Airway epithelial cell (primary cell): ENCODE results near the gene CYFIP2. TPM values are rescaled to one million over a fixed set of nuclear protein-coding genes. Genes with fewer than 3 reads are reported as not detected.

ENCODE experiments used
- total RNA-seq: library from RNA; depleted of rRNA; stranded (reverse); fragments of >200 nt; gene quantifications from 2 replicates; pipeline ENCODE4 v1.2.3, GENCODE V29; 2015

Gene CYFIP2
- total RNA-seq, result 10.8 and 11.7 TPM in 2 replicates

GRCh38 chr5:157265714-157266285 is at the start of gene CYFIP2:
Gene CYFIP2, plus strand, starts transcription at chr5:157266123. Its CDS starts 19,239 bp downstream, at chr5:157285362.

Other genes starting within 250 kb of the CYFIP2 start
- gene HAVCR1, start 207.0 kb upstream of the CYFIP2 start, total RNA-seq, result not detected in 2 replicates
- gene HAVCR2, start 157.1 kb upstream of the CYFIP2 start, total RNA-seq, result not detected in 2 replicates
- gene MED7, start 123.3 kb upstream of the CYFIP2 start, total RNA-seq, result 6.2 and 7.6 TPM in 2 replicates
- not detected in 2 replicates for gene GARIN3, start 99.9 kb upstream of the CYFIP2 start, total RNA-seq
- not detected in 2 replicates for gene ITK, start 85.3 kb upstream of the CYFIP2 start, total RNA-seq
- gene NIPAL4, start 194.1 kb downstream of the CYFIP2 start, total RNA-seq, result 14.9 and 22.1 TPM in 2 replicates